ENCODE data around the gene EGFR. TPM values are rescaled to one million over a fixed set of nuclear protein-coding genes. Genes with fewer than 3 reads are reported as not detected.

The EGFR gene
- total RNA-seq, 6 experiments from 2014 or later, result 59.3 to 127 (median 93.7) TPM

DNA sequence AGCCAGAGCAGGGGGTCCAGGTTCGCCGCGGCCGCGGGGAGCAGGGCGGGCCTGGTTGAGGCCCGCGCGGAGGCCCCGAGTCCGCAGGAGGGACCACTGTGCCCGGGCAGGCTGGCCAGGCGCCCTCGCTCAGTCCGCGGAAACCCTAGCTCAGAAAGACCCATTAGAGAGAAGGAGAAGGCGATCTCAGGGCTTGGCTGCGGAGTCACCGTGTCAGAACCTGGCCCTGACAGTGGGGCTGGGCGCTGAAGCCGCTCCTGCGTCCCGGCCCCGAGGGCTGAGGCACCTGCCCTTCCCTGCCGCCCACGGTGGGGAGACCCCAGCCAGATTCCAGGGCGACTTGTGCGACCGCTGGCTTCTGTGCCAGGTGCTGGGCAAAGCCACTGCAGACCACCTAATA, 14.2 kb upstream of the EGFR start:
- H3K4me1 ChIP-seq, result no peaks in the 10 kb centered on the region
- intact Hi-C loops (cut with DNase I), result no loop called here
- no peaks in the 10 kb centered on the region for H3K27me3 ChIP-seq
- no peaks in the 10 kb centered on the region for H3K36me3 ChIP-seq
- H3K9me3 ChIP-seq, result no peaks in the 10 kb centered on the region
- ATAC-seq (peak in 1 of 4 donors; percentile 24), DNase-seq (no peak)
- TF ChIP-seq, protein P1, sequence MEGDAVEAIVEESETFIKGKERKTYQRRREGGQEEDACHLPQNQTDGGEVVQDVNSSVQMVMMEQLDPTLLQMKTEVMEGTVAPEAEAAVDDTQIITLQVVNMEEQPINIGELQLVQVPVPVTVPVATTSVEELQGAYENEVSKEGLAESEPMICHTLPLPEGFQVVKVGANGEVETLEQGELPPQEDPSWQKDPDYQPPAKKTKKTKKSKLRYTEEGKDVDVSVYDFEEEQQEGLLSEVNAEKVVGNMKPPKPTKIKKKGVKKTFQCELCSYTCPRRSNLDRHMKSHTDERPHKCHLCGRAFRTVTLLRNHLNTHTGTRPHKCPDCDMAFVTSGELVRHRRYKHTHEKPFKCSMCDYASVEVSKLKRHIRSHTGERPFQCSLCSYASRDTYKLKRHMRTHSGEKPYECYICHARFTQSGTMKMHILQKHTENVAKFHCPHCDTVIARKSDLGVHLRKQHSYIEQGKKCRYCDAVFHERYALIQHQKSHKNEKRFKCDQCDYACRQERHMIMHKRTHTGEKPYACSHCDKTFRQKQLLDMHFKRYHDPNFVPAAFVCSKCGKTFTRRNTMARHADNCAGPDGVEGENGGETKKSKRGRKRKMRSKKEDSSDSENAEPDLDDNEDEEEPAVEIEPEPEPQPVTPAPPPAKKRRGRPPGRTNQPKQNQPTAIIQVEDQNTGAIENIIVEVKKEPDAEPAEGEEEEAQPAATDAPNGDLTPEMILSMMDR (IDR thresholded peaks at IDR 0.05), result no peak
- H3K27ac ChIP-seq, result no peak overlapping the region
- H3K4me3 ChIP-seq, result no peak overlapping the region
- 76% methylated on average over 5 of the region's 29 CpGs for WGBS (ENCODE audit: insufficient coverage, low coverage, low lambda C conversion rate, missing lambda C conversion rate)

DNA sequence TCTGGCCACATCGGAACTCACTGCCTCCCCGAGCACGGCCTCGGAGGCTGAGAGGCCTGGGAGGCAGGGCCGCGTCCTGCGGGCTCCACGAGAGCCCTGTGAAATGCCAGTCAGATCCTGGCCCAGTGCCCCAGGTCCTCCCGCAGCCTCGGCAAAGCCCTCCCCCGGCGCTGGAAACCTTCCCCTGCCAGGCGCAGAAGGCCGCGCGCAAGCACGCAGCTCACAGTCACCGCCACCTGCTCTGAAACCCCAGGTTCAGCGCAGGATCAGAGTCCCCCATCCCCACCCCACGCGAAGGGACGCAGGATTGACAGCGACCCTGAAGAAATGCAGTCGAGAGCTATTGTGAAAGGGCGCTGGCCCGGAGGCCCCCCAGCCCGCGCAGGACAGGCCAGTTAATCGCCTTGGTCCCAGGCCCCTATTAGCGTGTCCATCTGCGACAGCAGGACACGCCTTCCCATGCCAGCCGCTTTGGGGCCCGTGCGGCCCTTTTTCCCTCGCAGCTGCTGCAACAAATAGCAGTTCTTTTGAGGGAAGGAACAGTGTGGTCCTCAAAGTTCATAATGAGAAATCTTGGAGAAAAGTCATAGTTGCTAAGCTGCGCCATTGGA, 13.5 kb upstream of the EGFR start:
- ATAC-seq, result no peak
- DNase-seq, result no peak
- WGBS (ENCODE audit: insufficient coverage, low coverage, low lambda C conversion rate, missing lambda C conversion rate), result 79% methylated on average over 1 of the region's 37 CpGs

DNA sequence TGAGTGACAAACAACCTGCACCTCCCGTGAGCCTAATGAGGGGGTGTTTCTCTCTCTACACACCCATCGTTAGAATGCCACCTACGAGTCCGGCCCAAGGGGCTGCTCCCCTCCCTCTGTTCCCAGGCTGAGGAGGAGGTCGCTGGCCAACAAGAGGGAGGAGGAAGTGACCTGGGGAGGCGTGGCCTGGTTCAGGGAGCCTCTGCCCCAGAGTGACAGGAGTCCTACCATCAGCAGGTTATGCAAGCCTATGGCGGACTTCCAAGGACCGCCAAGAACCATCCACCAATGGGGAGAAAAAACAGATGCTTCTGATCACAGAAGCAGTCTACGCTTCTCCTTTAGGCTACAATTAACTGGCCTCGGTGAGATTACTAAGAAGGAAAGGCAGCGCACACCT, 12.3 kb upstream of the EGFR start:
- Histone ChIP-seq H3K9me3 (no peaks in the 10 kb centered on the region), H3K36me3 (no peaks in the 10 kb centered on the region), H3K4me1 (no peaks in the 10 kb centered on the region), H3K27ac (no peak overlapping the region), H3K4me3 (no peak overlapping the region), H3K27me3 (no peaks in the 10 kb centered on the region)
- 60% methylated on average over 6 of the region's 11 CpGs for WGBS (ENCODE audit: insufficient coverage, low coverage, low lambda C conversion rate, missing lambda C conversion rate)
- ATAC-seq (peak in 3 of 4 donors; percentile 45 to 83 (median 55)), DNase-seq (peak in 1 of 3 donors; percentile 60)
- intact Hi-C loops (cut with DNase I), result no loop called here
- TF ChIP-seq POLR2A (IDR thresholded peaks at IDR 0.05), result no peak
- TF ChIP-seq, protein P1 (IDR thresholded peaks at IDR 0.05), result no peak

More for the DNA sequence above, 13.5 kb upstream of the EGFR start:
- Histone ChIP-seq H3K9me3 (no peaks in the 10 kb centered on the region), H3K4me1 (no peaks in the 10 kb centered on the region), H3K27ac (no peak overlapping the region), H3K27me3 (no peaks in the 10 kb centered on the region), H3K36me3 (no peaks in the 10 kb centered on the region), H3K4me3 (no peak overlapping the region)
- intact Hi-C loops (cut with DNase I), result no loop called here
- TF ChIP-seq, protein P1 (IDR thresholded peaks at IDR 0.05), result no peak
- no peak for TF ChIP-seq POLR2A (IDR thresholded peaks at IDR 0.05)

DNA sequence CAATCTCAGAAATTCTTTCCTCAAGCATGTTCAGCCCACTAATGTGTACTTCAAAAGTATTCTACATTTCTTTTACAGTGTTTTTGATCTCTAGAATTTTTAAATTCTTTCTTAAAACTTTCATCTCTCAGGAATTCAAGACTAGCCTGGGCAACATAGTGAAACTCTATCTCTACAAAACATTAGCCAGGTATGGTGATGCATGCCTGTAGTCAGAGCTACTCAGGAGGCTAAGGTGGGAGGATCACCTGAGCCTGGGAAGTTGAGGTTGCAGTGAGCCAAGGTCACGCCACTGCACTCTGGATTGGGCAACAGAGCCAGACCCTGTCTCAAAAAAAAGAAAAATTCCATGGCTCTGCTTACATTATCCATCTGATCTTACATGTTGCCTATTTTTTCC, 5.0 kb upstream of the EGFR start:
- no CpG with 5 or more reads among the region's 1 CpG for WGBS (ENCODE audit: insufficient coverage, low coverage, low lambda C conversion rate, missing lambda C conversion rate)
- no peak overlapping the region for H3K27ac ChIP-seq
- DNase-seq, result no peak
- H3K4me1 ChIP-seq, result no peaks in the 10 kb centered on the region
- TF ChIP-seq, protein P1 (IDR thresholded peaks at IDR 0.05), result no peak
- TF ChIP-seq POLR2A (IDR thresholded peaks at IDR 0.05), result no peak
- H3K4me3 ChIP-seq, result no peak overlapping the region
- no peaks in the 10 kb centered on the region for H3K36me3 ChIP-seq
- intact Hi-C loops (cut with DNase I), result no loop called here
- no peak for ATAC-seq
- no peaks in the 10 kb centered on the region for H3K9me3 ChIP-seq
- no peaks in the 10 kb centered on the region for H3K27me3 ChIP-seq

Measured in right lobe of liver (tissue), 6 donors.